GM19438 (cell line): ENCODE results near the gene CAPN5.

ENCODE experiments used
- ATAC-seq: cut with Tn5 transposase; IDR thresholded peaks from one replicate; pipeline ENCODE4 v1.9.1; 2021; ENCODE audit warnings: low read depth; ENCODE audit not compliant: unreplicated experiment

CAPN5 gene

GRCh38 chr11:77127920-77128691 lies 61.3 kb downstream of the CAPN5 start, which contains the start of gene MYO7A:
MYO7A (plus strand) TSS chr11:77128246; CDS start chr11:77130635, 2,389 bp downstream.
- ATAC-seq = no peak

- ATAC-seq = no peak
These were observed 62.5 kb downstream of the CAPN5 start for GRCh38 chr11:77129069-77129841.

- ATAC-seq = no peak
These were observed 63.3 kb downstream of the CAPN5 start for GRCh38 chr11:77129842-77130756.

- no peak for ATAC-seq
These were observed 64.2 kb downstream of the CAPN5 start for GRCh38 chr11:77130763-77131513.

- ATAC-seq = no peak
These were observed 64.8 kb downstream of the CAPN5 start for GRCh38 chr11:77131560-77131959.

- no peak for ATAC-seq
These were observed 68.3 kb downstream of the CAPN5 start for GRCh38 chr11:77135069-77135468.

GRCh38 chr11:77136074-77136473 lies 69.3 kb downstream of the CAPN5 start:
- no peak for ATAC-seq

- ATAC-seq = no peak
These were observed 70.1 kb downstream of the CAPN5 start for GRCh38 chr11:77136784-77137420.

- ATAC-seq = no peak
These were observed 70.7 kb downstream of the CAPN5 start for GRCh38 chr11:77137421-77137820.

- no peak for ATAC-seq
These were observed 71.4 kb downstream of the CAPN5 start for GRCh38 chr11:77138106-77138649.

GRCh38 chr11:77139201-77139600 lies 72.4 kb downstream of the CAPN5 start:
- ATAC-seq = no peak

- no peak for ATAC-seq
These were observed 73.6 kb downstream of the CAPN5 start for GRCh38 chr11:77140231-77140851.

GRCh38 chr11:77141034-77141433 lies 74.3 kb downstream of the CAPN5 start:
- no peak for ATAC-seq

- no peak for ATAC-seq
These were observed 74.7 kb downstream of the CAPN5 start for GRCh38 chr11:77141475-77141874.

- ATAC-seq = no peak
These were observed 75.6 kb downstream of the CAPN5 start for GRCh38 chr11:77142091-77142975.

GRCh38 chr11:77143405-77144020 lies 76.7 kb downstream of the CAPN5 start:
- ATAC-seq = no peak

GRCh38 chr11:77144196-77144856 lies 77.6 kb downstream of the CAPN5 start:
- no peak for ATAC-seq
